HFF-Myc (cell line): Measurements from ENCODE around the gene CAMK1D.
"Not testable (repeated sequence)": the region's sequence is repeated elsewhere in the genome, so short reads cannot be mapped to it uniquely, and the experiment has no call there.

Experiments
- DNase-seq: peaks from one replicate; pipeline ENCODE4 v3.0.0-alpha.2; 2011; ENCODE audit warnings: low read depth; ENCODE audit errors: extremely low read depth
- H3K4me3 ChIP-seq: replicated peaks from 2 replicates; pipeline ENCODE4 v1.5.1; 2011; ENCODE audit warnings: low read depth, mild to moderate bottlenecking, control low read depth, low read length
- CTCF ChIP-seq: IDR thresholded peaks from 2 replicates; pipeline ENCODE4 v1.5.1; 2012; ENCODE audit warnings: mild to moderate bottlenecking, low read depth, low read length, control low read depth; ENCODE audit errors: missing control alignments

Gene CAMK1D

GRCh38 chr10:12357525-12358151 lies 8.3 kb downstream of the CAMK1D start:
- TF ChIP-seq CTCF = no peak
- H3K4me3 ChIP-seq = no peak overlapping the region
- DNase-seq = no peak

- no peak for TF ChIP-seq CTCF
- DNase-seq = no peak
- H3K4me3 ChIP-seq = no peak overlapping the region
These were observed 9.7 kb downstream of the CAMK1D start for GRCh38 chr10:12358863-12359564.

- no peak for DNase-seq
- no peak overlapping the region for H3K4me3 ChIP-seq
- no peak for TF ChIP-seq CTCF
These were observed 11.1 kb downstream of the CAMK1D start for GRCh38 chr10:12360461-12360860.

- H3K4me3 ChIP-seq, DNase-seq: not testable (repeated sequence)
These were observed 11.8 kb downstream of the CAMK1D start for GRCh38 chr10:12361115-12361514.

GRCh38 chr10:12364559-12364958 lies 15.2 kb downstream of the CAMK1D start:
- no peak for TF ChIP-seq CTCF
- no peak overlapping the region for H3K4me3 ChIP-seq
- DNase-seq = no peak

- no peak for TF ChIP-seq CTCF
- no peak overlapping the region for H3K4me3 ChIP-seq
- DNase-seq = no peak
These were observed 17.9 kb downstream of the CAMK1D start for GRCh38 chr10:12367272-12367671.

- TF ChIP-seq CTCF = no peak
- no peak for DNase-seq
- H3K4me3 ChIP-seq = no peak overlapping the region
These were observed 20.6 kb downstream of the CAMK1D start for GRCh38 chr10:12369982-12370381.
